GM23338 (cell line): ENCODE results near the gene ATP13A2.

Experiments used
- CTCF ChIP-seq, 2 experiments: fragments of 200-600 bp in 1 of 2; sonication (generic) in 1 of 2; conservative IDR thresholded peaks; 2 replicates each; pipeline versions ENCODE4 v1.5.1 to v1.6.1; 2016 to 2017; ENCODE audit warnings: antibody characterized with exemption in 2 of 2, low read depth in 2 of 2, mild to moderate bottlenecking in 2 of 2, moderate library complexity in 1 of 2
- EZH2phosphoT487 ChIP-seq: fragments of 200-600 bp; sonication (generic); IDR thresholded peaks from one replicate; pipeline ENCODE4 v1.8.1; 2018; ENCODE audit warnings: antibody characterized with exemption; ENCODE audit not compliant: unreplicated experiment
- POLR2AphosphoS5 ChIP-seq: IDR thresholded peaks from 2 replicates; pipeline ENCODE4 v1.6.1; 2016; ENCODE audit warnings: antibody characterized with exemption, low read depth
- TF ChIP-seq, protein P1 (sequence below): IDR thresholded peaks from one replicate; pipeline ENCODE4 v1.6.1; 2018; ENCODE audit warnings: antibody characterized with exemption; ENCODE audit not compliant: unreplicated experiment

GRCh38 chr1:17017435-17017834 is 5.7 kb upstream of the ATP13A2 start:
- TF ChIP-seq POLR2AphosphoS5 (no peak), CTCF (conservative IDR thresholded peaks at IDR 0.05; ENCODE audit: low read depth in 2 of 2) (no peak), EZH2phosphoT487 (no peak)
- TF ChIP-seq, protein P1, sequence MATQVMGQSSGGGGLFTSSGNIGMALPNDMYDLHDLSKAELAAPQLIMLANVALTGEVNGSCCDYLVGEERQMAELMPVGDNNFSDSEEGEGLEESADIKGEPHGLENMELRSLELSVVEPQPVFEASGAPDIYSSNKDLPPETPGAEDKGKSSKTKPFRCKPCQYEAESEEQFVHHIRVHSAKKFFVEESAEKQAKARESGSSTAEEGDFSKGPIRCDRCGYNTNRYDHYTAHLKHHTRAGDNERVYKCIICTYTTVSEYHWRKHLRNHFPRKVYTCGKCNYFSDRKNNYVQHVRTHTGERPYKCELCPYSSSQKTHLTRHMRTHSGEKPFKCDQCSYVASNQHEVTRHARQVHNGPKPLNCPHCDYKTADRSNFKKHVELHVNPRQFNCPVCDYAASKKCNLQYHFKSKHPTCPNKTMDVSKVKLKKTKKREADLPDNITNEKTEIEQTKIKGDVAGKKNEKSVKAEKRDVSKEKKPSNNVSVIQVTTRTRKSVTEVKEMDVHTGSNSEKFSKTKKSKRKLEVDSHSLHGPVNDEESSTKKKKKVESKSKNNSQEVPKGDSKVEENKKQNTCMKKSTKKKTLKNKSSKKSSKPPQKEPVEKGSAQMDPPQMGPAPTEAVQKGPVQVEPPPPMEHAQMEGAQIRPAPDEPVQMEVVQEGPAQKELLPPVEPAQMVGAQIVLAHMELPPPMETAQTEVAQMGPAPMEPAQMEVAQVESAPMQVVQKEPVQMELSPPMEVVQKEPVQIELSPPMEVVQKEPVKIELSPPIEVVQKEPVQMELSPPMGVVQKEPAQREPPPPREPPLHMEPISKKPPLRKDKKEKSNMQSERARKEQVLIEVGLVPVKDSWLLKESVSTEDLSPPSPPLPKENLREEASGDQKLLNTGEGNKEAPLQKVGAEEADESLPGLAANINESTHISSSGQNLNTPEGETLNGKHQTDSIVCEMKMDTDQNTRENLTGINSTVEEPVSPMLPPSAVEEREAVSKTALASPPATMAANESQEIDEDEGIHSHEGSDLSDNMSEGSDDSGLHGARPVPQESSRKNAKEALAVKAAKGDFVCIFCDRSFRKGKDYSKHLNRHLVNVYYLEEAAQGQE, result no peak
